T-helper 2 cell treated with Interferon-gamma antibody and Interleukin-4, amounts not matched to agents 100 ng/mL and 5 ng/mL, for 36 hours (primary cell): ENCODE results near the gene AGER. TPM values are rescaled to one million over a fixed set of nuclear protein-coding genes. Genes with fewer than 3 reads are reported as not detected.

Experiments used
- total RNA-seq: library from RNA; stranded (reverse); gene quantifications from 2 replicates; pipeline ENCODE4 v1.2.3, GENCODE V29; 2022

AGER gene
- total RNA-seq, 1 donor from 2014 or later: 31.6 TPM

Other genes with a start within 250 kb of the AGER start
- gene CFB, start 238.2 kb downstream of the AGER start, total RNA-seq: not detected in 2 replicates
- 75.4 and 75.8 TPM in 2 replicates for gene NELFE, start 225.3 kb downstream of the AGER start, total RNA-seq
- 77.1 and 86.5 TPM in 2 replicates for gene SKIC2, start 225.1 kb downstream of the AGER start, total RNA-seq
- gene DXO, start 212.1 kb downstream of the AGER start, total RNA-seq: 17.3 and 18.8 TPM in 2 replicates
- gene C4A, start 202.2 kb downstream of the AGER start, total RNA-seq: 3.2 and 5.2 TPM in 2 replicates
- 3.5 and 4.6 TPM in 2 replicates for gene C4B, start 169.5 kb downstream of the AGER start, total RNA-seq
- 0.59 TPM in 2 replicates for gene CYP21A2, start 145.8 kb downstream of the AGER start, total RNA-seq
- 5.7 and 7.6 TPM in 2 replicates for gene TNXB, start 74.9 kb downstream of the AGER start, total RNA-seq
- gene ATF6B, start 56.0 kb downstream of the AGER start, total RNA-seq: 121 and 125 TPM in 2 replicates
- 4.6 and 5.4 TPM in 2 replicates for gene FKBPL, start 54.0 kb downstream of the AGER start, total RNA-seq
- gene PRRT1, start 32.3 kb downstream of the AGER start, total RNA-seq: not detected in 2 replicates
- gene PPT2, start 30.1 kb downstream of the AGER start, total RNA-seq: 9.0 and 10.7 TPM in 2 replicates
- gene EGFL8, start 19.7 kb downstream of the AGER start, total RNA-seq: 7.0 and 8.7 TPM in 2 replicates
- gene AGPAT1, start 8.2 kb downstream of the AGER start, total RNA-seq: 40.8 and 41.6 TPM in 2 replicates
- gene RNF5, start 5.8 kb downstream of the AGER start, total RNA-seq: 41.1 and 42.9 TPM in 2 replicates
- 82.6 and 84.4 TPM in 2 replicates for gene PBX2, start 5.9 kb upstream of the AGER start, total RNA-seq
- gene GPSM3, start 8.4 kb upstream of the AGER start, total RNA-seq: 245 and 258 TPM in 2 replicates
- gene NOTCH4, start 39.8 kb upstream of the AGER start, total RNA-seq: 0.16 and 0.18 TPM in 2 replicates
- not detected in 2 replicates for gene TSBP1, start 187.7 kb upstream of the AGER start, total RNA-seq
- gene BTNL2, start 222.9 kb upstream of the AGER start, total RNA-seq: not detected in 2 replicates